Renal pelvis (tissue), 4 donors: ENCODE results near the gene TIMD4. TPM values are rescaled to one million over a fixed set of nuclear protein-coding genes. Genes with fewer than 3 reads are reported as not detected.
"Not testable (repeated sequence)": the region's sequence is repeated elsewhere in the genome, so short reads cannot be mapped to it uniquely, and the experiment has no call there.

Source experiments
- DNase-seq: peaks from one replicate; pipeline ENCODE4 v3.0.0-alpha.2; 2013
- polyA plus RNA-seq, 3 donors: library from polyadenylated mRNA; unstranded; fragments of 120-200 nt; gene quantifications; one replicate each; pipeline ENCODE4 v1.2.1, GENCODE V29; 2013; ENCODE audit not compliant: insufficient read length in 3 of 3

Gene TIMD4
- polyA plus RNA-seq, 3 donors = 0.16 to 0.95 (median 0.46) TPM

DNA sequence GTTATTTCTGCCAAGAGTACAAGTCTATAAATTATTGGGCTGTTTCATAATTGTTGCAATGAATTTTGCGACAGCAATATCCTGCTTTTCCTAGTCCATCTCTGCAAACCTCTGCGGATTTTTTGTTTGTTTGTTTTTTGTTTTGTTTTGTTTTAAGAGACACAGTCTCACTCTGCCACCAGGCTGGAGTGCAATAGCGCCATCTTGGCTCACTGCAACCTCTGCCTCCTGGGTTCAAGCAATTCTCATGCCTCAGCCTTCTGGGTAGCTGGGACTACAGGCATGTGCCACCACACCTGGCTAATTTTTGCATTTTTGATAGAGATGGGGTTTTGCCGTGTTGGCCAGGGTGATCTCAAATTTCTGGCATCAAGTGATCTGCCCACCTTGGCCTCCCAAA lies 37.3 kb downstream of the TIMD4 start:
- not testable (repeated sequence) for DNase-seq

DNA sequence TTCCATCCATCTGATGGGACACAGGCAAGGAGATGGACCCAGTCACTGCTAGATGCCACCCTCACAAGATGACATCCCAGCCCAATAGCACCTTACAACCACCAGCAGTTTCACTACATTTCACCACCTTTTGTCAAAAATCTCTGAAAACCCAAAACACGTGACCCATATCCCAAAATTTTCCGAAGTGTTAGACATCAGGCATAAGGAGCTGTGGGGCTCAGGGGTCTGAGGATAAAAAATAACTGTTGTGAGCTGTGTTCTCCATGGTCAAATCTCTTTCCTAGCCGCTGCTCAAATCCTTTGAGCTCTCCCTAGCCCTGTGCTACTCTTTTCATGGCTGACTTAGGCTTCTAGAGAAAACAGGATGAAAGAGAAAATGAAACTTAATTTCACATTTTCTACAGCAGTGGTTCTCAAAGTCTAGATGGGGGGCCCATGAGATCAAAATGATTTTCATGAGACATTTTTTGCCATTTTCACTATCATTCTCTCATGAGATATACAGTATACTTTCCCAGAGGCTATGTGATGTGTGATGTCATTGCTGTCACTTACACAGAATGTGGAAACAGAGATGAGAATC lies 40.7 kb downstream of the TIMD4 start:
- no peak for DNase-seq

DNA sequence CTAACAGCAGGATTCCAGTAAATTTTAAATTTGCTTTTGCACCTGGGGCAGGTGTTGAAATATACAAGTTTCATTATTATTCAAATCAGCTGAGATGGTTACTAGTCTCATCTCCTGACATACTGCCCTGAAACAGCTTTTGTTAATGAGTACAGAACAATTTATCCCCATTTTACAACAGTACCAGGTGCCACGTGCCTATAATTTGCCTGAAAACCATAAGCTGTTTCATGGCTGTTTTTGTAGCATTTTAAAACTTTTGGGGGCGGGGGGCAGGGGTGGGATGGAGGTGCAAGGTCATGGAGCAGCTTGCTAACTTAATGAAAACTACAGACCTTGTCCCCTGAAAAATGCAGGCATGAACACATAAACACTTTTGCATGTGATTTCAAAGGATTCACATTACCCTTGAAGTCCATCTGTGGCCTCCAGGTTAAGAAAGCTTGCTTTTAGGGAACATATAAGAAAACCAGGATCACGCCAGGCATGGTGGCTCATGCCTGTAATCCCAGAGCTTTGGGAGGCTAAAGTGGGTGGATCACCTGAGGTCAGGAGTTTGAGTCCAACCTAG lies 42.1 kb downstream of the TIMD4 start:
- DNase-seq = no peak

DNA sequence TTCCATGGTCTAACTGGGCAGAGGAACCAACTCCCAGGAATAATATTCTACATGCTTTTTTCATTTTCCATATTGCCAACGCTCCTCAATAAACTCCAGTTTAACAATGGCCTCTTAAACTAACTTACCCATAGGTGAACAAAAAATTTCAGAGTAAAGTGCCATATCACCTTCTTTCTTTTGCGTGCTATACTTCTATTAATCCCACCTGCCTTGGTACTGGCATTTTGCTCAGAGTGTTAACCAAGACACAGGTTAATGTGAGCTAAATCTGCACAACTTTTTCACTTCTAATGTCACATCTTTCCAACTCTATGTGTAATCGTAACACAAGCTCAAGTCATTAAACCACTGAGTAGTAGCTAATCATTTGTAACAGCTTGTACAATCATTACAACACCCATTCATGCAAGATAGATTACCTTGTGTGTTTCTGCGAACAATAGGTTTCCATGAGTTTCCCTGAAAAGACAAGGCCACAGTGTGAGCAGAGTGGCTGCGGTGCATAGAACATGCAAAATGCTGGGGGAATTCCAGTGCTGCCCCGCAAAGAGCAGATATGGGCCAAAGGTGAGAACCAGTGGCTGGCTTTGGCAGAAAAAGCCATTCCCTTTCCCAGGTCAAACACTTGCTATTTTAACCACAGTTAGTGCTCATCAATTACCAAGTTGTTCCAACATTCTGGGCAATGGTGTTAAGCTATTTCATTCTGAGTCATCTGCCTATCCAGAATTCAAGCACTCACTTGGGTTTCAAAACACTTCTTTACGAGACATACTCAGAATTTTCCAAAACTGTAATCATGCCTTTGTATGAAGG lies 42.8 kb downstream of the TIMD4 start:
- peak; percentile 27 for DNase-seq

DNA sequence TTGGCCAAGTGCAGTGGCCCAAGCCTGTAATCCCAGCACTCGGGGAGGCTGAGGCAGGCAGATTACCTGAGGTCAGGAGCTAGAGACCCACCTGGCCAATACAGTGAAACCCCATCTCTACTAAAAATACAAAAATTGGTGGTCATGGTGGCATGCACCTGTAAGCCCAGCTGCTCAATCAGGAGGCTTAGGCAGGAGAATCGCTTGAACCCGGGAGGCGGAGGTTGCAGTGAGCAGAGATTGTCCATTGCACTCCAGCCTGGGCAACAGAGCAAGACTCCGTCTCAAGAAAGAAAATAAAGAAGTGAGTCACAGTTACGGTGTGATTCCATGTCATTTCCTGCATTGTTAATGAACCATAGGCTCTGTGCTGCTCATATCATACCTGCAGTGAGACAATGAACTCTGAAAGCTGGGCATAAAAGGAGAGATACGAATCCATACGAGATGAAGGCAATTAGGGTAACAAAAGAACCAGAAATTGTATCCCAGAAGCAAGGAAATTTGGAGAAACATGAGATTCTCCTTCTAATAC lies 44.6 kb downstream of the TIMD4 start:
- no peak for DNase-seq

DNA sequence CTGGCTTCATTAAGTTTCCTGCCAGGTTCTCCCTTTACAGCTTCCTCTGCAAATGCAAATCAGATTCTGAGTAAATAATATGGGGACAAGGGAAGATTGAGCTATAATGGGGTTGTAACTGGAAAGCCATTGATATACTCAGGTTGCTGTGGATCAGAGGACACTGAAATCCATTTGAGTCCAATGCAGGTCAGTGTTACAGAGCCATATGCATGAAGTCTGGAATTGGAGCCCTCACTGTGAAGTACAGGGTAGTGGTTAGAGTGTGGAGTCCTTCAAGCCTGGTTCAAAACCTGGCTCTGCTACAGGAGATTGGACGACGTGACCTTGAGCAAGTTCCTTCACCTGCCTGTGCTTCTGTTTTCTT lies 48.7 kb downstream of the TIMD4 start:
- DNase-seq = no peak

DNA sequence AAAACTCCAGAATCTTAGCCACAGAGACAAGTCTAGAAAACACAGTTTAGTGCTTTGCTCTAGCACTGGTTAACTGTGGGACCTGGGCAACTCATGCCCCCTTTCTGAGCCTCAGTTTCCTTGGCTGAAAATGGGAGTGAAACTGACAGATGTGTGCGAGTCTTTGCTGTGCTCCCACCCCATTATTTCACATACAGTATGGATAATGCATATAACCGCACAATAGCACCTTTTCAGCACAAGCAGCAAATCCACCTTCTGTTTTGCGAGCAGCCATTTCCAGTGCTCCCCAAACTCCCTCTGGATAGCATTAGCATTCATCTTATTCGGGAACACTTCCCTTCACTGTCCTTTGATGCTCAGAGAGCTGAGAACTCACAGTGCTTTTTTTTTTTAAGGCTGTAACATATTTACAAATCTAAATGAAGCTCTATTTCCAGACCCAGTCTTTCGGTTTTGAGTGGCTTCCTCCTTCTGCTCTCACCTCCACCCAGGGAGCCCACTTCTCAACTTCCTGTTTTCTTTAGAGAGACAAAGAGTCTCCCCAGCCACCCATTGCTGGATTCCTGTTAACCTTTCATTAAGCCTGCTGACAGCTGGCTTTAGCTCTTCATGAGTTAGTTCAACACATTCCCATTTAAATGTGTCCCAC lies 49.2 kb downstream of the TIMD4 start:
- DNase-seq = no peak

DNA sequence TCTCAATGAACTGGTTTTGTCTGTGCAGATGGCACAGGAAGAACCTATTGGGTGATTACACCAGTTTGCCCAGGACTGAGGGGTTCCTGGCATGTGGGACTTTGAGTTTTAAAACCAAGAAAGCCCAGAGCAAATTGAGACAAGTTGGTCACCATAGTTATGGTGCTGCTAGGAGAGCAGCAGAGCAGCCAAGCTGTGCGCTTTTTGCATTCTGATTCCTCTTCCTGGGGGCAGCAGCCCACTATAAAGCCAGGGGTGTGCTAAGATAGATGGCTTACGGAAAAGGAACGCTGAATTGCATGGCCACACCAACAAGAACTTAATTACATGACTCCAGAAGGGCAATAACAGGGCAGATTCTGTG lies 49.7 kb downstream of the TIMD4 start:
- no peak for DNase-seq

DNA sequence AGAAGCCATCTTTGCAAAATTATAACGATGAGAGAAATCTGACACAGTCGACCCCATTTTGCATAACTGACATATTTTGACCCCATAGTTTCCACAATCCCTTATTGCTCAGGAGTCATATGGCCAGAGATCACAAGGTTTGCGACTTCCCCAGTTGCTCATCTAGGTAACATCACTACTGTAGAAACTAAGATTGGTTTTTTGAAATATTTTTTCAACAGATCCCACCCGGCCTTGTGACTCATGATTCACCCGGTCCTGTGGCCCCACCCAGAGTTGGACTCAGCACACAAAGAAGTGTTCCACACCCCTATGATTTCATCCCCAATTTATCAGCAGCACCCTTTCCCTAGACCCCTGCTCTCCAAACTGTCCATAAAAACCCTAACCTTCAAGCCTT lies 50.2 kb downstream of the TIMD4 start:
- no peak for DNase-seq

DNA sequence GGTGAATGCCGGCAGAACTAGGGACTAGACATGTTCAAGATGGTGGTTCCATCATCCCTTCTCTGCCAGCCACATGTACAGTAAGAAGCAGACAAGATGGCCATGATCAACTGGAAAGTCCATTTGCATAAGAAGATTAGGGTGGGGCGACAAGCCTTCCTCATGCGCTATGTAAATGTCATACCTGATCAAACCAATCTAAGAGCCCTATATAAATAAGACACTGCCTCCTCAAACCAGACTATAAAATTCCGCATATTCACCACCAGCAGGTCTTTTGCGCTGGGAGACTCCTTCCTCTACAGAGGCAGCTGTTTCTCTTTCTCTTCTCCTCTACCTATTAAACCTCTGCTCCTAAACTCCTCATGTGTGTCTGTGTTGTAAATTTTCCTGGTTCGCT lies 53.8 kb downstream of the TIMD4 start:
- DNase-seq = no peak

DNA sequence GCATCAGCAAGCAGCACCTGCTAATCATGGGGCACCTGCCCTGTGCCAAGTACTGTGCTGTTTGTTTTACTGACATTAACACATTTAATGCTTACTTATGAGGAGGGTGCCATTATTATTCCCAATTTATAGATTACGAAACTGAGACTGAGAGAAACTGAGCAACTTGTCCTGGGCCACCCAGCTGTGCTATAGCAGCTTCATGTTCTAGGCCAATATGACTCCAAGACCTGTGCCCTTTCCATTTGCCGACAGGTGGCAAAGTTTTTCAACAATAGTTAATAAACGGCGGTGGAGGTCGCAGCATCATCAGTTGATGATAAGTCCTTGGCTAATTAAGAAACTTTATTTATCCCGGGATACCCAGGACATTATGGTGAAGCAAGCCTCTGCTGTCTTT lies 55.4 kb downstream of the TIMD4 start:
- no peak for DNase-seq

DNA sequence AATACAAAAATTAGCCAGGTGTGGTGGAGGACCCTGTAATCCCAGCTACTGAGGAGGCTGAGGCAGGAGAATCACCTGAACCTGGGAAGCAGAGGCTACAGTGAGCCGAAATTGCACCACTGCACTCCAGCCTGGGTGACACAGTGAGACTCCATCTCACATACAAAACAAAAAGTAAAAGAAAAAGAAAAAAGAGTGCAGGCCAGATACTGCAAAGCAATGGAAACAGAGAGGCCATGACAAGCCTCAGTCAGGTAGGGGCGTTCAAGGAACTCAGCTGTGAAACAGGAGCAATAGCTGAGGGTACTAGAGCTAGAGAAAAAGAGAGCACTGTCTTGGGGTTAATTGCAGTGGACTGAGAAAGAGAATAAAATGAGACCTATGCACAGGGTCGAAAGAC lies 56.2 kb downstream of the TIMD4 start:
- no peak for DNase-seq

DNA sequence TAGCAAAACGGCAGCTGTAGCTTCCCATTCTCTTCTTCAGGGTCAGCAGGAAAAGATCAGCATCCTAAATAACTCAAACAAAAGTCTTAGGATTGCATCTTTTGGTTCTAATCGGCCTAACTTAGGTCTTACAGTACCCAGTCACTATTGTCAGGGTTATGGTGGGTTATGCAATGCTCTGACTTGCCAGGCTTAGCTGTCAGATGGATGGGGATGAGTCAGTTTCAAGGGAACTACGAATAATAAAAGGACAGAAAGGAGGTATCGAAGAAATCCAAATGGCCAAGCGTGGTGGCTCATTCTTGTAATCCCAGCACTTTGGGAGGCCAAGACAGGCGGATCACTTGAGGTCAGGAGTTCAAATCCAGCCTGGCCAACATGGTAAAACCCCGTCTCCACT lies 66.5 kb downstream of the TIMD4 start:
- no peak for DNase-seq

DNA sequence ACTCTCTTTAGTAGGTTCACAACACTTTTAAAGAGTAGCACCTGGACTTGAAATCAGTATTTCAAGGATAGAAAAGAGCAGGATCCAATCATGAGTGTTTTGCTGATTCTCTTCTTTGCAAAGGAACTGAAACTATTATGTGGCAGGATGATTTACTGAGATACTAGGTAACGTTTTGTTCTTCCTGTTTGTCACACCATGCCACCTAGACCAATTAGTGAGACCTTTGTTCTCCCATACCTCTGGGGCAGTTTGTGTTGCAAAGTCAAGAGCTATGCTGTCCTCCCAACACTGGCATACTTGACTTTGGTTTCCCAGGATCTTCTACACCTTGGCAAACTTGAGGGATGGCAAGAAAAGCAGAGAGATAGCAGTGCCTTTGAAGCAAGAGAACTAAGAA lies 69.5 kb downstream of the TIMD4 start:
- no peak for DNase-seq

DNA sequence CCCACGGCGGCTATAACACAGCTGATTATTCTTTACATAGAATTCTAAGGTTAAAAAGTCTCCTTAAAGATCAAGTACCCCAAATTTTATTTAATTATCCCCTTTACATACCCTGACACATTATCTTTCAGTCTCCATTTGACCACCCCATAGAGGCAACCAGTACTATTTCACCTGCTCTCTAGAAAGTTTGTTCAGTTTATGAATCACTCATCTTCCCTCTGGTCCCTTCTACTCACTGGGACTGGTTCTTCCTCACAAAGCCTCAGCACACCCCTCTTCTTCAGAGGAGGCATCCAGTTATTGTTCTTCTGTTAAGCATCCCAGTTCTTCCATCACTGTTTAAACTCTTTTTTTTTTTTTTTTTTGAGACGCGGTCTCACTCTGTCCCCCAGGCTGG lies 70.2 kb downstream of the TIMD4 start:
- DNase-seq = no peak

DNA sequence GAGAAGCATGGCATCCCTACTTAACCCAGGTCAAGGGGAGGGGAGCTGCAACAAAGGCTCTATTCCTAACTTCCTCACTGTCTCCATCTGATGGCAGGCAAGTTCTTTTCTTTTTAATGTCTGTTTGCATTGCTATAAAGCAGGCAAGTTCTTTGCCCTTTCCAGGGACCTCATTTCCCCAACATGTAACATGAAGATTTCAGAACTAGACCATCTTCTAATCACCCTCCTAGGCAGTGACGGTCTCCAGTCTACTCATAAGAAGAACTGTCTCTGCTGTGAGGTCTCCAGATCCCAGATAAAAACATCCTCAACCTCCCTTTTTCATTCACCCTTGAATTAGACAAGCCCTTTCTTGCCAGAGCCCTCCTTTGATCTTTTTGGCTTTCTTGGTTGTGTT lies 70.8 kb downstream of the TIMD4 start:
- DNase-seq = no peak

DNA sequence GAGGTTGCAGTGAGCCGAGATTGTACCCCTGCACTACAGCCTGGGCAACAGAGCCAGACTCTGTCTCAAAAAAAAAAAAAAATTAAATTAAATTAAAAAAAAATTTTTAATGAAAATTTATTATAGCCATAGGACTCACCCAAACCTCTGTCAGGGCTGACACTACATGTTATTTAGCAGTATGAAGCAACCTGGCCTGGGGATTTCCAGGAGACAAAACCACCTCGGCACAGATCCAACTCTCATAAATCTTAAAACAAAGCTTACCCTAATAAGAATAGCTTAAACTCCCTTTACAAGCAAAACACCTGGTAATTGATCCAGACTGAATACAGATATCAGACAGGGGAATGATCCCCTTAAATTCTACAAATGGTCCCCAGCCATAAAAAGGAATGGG lies 74.5 kb downstream of the TIMD4 start:
- DNase-seq = no peak

DNA sequence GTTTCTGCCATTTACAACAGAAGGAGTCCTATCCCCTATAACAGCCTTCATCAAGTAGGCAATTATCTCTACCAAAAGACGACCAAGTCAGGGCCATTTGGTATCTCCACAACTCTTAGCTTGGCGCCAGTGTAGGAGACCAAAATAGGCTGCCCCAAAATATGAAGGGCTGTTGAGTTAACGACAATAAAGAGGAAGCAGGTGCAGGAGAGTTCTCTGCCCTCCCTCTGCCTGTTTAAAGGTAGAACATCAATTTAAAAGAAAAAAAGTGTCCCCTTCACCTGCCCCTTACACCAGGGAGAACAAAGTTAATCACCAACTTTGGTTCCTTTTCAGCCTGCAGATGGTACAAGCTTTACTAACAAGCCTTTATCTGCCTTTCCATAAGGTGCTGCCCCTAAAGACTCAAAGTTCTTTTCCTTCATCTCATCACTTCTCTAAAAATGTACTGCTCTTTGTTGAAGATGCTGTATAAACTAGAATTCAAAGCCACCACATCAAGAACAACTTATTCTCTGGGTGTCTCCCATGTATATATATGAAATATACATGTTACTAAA lies 79.6 kb downstream of the TIMD4 start:
- DNase-seq = no peak

DNA sequence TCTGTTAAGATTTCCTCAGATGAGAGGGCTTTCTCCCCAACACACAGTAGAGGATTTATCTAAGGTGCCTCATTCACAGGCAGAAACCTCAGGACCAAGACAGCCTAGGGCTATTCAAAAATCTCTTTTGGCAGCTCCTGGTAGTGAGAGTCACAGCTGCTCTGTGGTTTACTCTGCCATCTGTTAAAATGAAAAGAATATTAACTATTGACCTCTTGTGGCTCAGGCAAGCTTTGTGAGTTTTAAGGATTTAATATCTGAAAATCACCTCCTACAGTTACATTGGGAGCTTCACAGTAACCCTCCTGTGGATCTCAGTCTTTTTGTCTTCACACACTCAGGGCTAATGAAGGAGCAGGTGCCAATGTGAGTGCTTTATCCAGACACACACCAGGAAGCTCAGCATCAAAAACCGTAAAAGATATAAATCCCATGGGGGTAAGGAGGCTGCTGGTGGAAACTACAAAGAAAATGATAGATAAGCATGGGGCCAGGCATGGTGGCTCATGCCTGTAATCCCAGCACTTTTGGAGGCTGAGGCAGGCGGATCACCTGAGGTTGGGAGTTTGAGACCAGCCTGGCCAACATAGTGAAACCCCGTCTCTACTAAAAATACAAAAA lies 83.3 kb downstream of the TIMD4 start:
- DNase-seq = no peak

DNA sequence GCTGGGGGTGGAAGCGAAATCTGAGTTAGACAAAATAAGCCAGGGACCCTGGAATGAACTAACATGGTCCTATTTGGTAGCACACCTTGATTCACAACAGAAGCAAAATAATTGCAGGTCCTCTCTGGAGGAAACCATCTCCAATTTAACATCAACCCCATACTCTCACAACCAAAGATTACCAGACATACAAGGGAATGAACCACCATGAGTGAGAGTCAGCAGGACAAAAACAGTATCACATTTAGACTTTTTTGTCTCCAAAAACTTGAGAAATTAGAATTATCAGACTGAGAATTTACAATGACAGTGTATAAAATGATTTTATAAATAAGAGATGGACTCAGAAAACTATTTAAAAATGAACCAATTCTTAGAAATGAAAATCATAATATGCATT lies 91.8 kb downstream of the TIMD4 start:
- DNase-seq = no peak

DNA sequence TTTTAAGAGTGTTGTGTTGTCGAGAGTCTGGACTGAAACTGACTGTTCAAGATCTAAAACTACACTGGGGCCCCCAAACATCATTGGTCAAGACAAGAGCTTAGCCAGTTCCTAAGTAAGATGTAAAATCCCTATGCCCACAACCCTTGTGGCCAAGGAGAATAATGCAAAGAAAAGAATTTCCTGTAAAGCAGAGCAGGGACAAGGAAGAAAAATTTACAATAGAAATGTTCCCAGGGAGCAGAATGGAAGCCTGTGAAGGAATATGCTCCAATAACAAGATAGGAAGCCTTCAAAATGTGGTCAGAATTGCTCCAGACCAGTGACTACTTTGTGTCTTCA lies 92.6 kb downstream of the TIMD4 start:
- no peak for DNase-seq
